Caki2 (cell line): ENCODE data around the gene RNPEP. TPM values are rescaled to one million over a fixed set of nuclear protein-coding genes. Genes with fewer than 3 reads are reported as not detected.
A peak's percentile ranks its signal among the peaks of the same experiment; 100 is the strongest.
"Not testable (repeated sequence)": the region's sequence is repeated elsewhere in the genome, so short reads cannot be mapped to it uniquely, and the experiment has no call there.

ENCODE experiments used
- DNase-seq: peaks from one replicate; pipeline ENCODE4 v3.0.0-alpha.2; 2015; ENCODE audit warnings: low read depth
- in situ Hi-C: cut with HindIII; loops from 2 replicates; pipeline ENCODE4 v1.10.0; 2016; ENCODE audit warnings: low sequenced_read_pairs, low pct_unique_long_range_greater_than_20kb, mixed read lengths
- total RNA-seq: library from RNA; depleted of rRNA; stranded (reverse); fragments of >200 nt; shearing (Covaris generic); gene quantifications from 2 replicates; pipeline ENCODE4 v1.2.3, GENCODE V29; 2014; ENCODE audit warnings: low replicate concordance

RNPEP gene
- total RNA-seq, 1 experiment from 2014 or later, result 146 TPM

DNA sequence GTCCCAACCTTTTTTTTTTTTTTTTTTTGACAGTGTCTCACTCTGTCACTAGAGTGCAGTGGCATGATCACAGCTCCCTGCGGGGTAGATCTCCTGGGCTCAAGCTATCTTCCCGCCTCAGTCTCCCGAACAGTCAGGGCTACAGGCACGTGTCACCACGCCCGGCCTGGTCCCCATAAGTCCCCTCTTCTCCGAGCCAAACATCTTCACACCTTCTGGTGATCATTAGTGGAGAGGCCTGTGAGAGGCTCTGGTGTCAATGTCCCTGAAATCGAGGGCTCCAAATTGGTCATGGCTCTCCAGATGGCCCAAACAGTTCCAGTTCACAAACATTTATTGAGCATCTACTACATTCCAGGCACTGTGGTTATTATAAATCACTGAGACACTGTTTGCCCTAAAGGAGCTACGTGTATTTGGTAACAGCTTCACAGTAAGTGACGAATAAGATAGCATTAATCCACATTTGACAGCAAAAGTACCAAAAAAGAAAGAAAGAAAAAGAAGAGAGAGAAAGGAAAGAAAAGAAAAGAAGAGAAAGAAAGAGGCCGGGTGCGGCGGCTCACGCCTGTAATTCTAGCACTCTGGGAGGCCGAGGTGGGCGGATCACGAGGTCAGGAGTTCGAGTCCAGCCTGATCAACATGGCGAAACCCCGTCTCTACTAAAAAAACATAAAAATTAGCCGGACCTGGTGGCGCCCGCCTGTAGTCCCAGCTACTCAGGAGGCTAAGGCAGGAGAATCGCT lies 28.0 kb upstream of the RNPEP start:
- in situ Hi-C loops, result no loop called here

DNA sequence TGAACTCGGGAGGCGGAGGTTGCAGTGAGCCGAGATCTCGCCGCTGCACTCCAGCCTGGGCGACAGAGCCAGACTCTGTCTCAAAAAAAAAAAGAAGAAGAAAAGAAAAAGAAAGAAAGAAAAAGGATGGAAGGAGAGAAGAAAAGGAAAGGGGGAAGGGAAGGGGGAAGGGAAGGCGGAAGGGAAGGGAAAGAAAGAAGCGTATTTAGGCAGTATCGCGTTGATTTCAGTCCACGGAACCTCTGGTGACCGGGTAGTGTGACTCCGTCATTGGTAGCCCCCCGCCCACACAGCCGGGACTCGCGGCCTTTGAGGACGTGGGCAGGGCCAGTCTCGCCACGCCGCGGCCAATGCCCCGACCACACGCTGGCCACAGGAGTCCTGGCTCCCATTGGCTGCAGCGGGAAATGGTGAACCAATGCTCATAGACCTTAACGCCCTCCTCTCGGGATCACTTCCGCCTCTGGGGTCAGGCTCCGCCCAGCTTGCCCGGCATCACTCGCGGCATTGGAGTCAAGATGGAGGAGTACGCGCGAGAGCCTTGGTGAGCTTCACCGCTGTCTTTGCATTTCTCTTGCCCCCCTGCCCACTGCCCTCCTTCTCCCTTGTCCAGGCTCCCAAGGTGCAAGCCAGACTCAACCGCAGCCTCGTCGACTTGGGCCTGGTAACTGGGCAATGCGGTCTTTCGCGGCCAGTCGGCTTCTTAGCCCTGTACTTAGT lies 27.3 kb upstream of the RNPEP start, which contains the start of gene TIMM17A:
Gene TIMM17A (plus strand): TSS at position 495 of the 720 bp plus-strand sequence. CDS start 24 bp downstream, at position 519.
- peak; percentile 94 for DNase-seq
- in situ Hi-C loops, result no loop called here

More for the DNA sequence above, 28.0 kb upstream of the RNPEP start:
- peak; percentile 7 for DNase-seq

GRCh38 chr1:201955729-201956143 lies 26.7 kb upstream of the RNPEP start:
- DNase-seq, result no peak

DNA sequence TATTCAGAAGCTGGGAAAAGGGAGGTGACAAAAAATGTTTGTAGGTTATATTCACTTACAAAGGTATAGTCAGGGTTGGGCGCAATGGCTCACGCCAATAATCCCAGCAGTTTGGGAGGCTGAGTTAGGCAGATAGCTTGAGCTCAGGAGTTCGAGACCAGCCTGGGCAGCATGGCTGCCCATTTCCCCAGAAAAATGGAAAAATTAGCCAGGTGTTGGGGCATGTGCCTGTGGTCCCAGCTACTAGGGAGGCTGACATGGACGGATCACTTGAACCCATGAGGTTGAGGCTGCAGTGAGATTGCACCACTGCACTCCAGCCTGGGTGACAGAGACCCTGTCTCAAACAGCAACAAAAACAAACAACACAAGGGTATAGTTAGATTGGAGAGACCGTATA lies 24.1 kb upstream of the RNPEP start:
- in situ Hi-C loops, result no loop called here
- DNase-seq, result no peak

More at GRCh38 chr1:201955729-201956143, 26.7 kb upstream of the RNPEP start:
- in situ Hi-C loops, result no loop called here

- in situ Hi-C loops, DNase-seq: not testable (repeated sequence)
Observed at GRCh38 chr1:201962382-201962781, 20.1 kb upstream of the RNPEP start.

DNA sequence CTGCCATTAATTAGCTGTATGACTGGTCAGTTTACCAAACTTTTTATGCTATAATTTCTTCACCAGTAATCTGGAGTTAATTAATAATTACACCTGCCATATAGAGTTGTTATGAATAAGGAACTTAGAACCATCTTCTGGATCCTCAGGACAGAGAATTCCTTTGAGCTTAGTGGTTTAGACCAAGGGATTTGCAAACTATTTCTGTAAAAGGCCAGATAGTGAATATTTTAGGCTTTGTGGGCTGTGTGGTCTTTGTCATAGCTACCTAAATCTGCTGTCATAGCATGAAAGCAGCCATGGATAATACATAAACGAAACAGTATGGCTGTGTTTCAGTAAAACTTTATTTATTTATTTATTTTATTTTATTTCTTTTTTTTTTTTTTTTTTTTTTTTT lies 18.2 kb upstream of the RNPEP start:
- DNase-seq, result no peak
- in situ Hi-C loops, result no loop called here

DNA sequence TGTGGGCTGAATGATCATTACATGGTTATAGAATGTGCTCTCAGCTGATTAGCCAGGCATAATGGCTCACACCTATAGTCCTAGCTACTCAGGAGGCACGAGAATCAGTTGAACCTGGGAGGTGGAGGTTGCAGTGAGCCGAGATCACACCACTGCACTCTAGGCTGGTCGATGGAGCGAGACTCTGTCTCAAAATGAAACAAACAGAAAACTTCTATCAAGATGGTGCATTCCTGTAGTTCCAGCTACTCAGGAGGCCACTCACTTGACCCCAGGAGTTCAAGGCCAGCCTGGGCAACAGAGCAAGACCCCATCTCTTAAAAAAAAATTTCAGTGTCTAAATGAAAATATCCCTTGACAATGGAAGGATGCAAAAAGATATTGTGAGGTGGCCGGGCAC lies 16.3 kb upstream of the RNPEP start:
- in situ Hi-C loops, result no loop called here
- peak; percentile 67 for DNase-seq

DNA sequence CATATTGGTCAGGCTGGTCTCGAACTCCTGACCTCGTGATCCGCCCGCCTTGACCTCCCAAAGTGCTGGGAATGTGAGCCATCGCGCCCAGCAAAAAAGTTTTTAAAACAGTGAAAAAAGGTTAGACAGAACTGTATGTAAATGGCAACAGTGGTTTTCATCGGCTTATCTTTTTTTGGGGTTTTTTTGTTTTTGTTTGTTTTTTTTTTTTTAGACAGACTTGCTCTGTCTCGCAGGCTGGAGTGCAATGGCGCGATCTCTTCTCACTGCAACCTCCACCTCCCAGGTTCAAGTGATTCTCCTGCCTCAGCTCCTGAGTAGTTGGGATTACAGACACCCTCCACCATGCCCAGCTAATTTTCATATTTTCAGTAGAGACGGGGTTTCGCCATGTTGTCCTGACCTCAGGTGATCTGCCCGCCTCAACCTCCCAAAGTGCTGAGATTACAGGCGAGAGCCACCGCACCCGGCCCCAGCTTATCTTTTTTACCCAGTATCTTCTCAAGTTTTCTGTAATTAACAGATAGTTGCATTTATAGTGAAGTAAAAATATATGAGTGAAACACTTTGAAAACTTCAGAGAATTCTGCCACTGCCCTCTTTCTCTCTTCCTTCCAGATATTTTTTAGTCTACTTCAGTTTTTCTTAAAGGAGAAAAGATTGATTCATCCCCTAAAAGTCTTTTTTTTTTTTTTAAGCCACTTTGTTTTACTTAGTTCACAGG lies 14.1 kb upstream of the RNPEP start:
- in situ Hi-C loops, result no loop called here
- no peak for DNase-seq

DNA sequence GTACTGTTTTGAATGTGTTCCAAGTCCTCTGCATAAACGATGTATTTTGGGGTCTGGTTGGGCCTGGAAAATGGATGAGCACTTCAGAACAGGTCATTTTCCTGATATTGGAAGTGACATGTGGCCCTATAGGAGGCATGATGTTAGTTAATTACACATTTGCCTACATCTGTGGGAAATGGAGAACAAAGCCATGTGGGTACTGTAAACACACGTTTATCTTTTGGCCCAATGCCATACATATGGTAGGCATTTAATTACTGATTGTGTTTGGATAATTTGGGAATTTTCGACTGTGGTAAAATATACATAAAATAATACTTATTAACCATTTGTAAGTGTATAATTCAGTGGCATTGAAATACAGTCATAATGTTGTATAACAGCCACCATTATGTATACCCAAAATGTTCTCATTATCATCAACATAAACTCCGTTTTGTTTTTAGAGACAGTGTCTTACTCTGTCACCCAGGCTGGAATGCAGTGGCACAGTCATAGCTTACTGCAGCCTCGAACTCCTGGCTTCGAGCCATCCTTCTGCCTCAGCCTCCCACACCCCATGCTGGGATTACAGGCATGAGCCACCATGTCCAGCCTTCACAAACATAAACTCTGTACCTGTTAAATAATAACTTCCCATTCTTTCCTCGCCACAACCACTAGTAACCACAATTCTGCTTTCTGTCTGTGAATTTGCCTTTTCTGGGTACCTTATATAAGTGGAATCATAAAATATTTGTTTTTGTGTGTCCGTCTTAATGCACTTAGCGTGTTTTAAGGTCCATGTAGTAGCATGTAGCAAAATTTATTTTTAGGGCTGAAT lies 11.9 kb upstream of the RNPEP start:
- in situ Hi-C loops, result no loop called here
- peak; percentile 22 for DNase-seq

DNA sequence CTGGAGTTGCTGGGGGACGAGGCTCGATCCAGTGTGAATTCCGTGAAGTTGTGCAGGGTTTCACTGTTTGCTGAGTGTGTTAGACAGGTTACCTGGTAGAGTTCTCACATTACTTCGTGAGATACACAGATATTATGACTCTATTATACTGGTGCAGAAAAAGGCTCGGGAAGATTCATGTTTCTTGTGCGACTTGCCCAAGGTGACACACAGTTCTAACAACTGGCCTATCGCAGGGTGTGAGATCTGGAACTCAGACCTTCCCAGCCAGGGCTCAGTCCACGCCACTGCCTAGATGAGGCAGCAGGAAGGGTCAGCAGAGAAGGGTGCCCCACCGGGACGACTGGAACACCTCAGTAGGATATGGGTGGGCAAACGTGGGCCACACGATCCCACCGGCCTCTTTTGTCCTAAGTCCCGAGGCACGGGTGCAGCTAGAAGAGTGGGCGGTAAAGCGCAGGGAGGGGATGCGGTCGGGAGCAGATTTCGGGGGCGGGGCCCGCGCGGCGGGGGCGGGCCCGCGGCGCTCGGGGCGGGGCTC lies 296 bp upstream of the RNPEP start:
- in situ Hi-C loops, result no loop called here
- DNase-seq, result no peak

DNA sequence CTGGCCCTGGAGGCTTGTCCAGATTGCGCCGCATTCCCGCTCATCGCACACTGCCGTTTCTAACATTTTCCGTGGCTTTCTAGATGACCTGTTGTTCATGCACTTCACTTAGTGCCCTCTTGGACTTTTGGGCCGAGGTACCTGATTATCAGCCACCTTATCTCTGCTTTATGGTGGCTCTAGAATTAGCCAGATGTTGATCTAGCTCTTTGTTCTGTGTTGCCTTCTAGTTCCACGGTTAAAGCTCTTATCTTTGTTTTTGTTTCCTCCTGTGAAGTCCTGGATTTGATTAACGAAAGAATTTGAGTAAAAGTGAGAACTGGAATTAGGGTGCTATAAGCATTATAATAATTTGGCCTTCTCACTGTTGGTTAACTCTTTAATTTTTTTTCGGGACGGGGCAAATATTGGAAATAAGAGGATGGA lies 945 bp downstream of the RNPEP start:
- in situ Hi-C loops, result no loop called here
- DNase-seq, result no peak

DNA sequence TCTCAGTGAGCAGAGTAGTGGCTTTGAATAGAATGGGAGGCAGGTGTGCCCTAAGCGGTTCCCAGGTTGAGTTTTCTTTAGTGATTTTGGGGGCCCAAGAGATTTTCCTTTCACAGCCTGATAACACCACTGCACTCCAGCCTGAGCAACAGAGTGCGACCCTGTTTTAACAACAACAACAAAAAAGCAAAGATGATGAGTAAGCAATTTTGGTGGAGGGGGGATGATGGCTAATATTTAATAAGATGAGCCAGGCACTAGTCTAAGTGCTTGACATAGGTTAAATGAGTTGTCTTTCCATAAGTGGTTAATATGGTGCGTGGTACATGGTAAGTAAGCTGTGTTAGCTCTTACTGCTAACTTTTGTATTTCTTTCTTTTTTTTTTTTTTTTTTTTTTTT lies 2.0 kb downstream of the RNPEP start:
- peak; percentile 16 for DNase-seq
- in situ Hi-C loops, result no loop called here

DNA sequence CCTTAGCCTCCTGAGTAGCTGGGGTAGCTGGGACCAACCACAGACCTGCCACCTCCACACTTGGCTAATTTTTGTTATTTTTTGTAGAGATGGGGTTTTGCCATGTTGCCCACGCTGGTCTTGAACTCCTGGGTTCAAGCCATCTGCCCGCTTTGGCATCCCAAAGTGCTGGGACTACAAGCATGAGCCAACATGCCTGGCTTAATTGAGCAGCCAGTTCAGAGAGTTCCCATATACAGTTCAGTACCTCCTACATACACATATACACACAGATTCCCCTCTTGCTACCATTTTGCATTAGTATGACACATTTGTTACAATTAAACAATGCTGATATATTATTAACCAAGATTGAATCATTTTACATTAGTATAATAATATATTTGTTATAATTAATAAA lies 2.9 kb downstream of the RNPEP start:
- in situ Hi-C loops, result no loop called here
- no peak for DNase-seq

DNA sequence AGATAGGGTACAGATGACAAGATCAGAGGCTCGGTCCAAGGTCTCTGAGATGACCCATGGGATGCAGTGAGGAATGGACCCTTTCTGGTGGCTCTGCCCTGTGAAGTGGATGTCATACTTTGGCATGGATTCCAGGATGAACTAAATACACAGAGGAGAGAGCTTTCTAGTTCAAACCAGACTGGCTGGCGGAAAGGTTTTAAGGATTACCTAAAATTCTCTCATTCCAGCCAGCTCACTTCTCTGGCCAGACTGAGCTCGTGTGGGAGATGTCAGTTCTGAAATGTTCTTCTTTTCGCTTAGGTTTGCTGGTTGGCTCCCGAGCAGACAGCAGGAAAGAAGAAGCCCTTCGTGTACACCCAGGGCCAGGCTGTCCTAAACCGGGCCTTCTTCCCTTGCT lies 6.2 kb downstream of the RNPEP start:
- no peak for DNase-seq
- in situ Hi-C loops, result no loop called here

DNA sequence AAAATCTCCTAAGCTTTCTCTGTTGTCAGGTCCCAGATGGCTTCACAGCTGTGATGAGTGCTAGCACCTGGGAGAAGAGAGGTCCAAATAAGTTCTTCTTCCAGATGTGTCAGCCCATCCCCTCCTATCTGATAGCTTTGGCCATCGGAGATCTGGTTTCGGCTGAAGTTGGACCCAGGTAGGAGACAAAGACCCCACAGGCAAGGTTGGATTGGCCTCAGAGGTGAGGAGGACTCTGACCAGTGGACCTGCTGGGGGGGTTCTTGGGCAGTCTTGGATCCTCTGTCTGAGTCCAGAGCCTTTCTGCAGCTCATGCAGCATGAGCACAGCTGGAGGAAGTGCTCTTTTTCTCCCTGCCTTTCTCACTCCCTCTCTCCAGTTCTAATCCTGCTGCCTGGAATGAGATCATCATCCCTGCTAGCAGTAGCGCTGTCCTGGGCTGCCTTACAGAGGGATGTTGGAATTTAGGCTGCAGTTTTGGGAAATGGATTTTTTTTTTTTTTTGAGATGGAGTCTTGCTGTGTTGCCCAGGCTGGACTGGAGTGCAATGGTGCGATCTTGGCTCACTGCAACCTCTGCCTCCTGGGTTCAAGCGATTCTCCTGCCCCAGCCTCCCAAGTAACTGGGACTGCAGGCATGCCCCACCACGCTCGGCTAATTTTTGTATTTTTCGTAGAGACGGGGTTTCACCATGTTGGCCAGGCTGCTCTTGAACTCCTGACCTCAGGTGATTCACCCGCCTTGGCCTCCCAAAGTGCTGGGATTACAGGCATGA lies 7.1 kb downstream of the RNPEP start:
- in situ Hi-C loops, result no loop called here
- DNase-seq, result no peak

DNA sequence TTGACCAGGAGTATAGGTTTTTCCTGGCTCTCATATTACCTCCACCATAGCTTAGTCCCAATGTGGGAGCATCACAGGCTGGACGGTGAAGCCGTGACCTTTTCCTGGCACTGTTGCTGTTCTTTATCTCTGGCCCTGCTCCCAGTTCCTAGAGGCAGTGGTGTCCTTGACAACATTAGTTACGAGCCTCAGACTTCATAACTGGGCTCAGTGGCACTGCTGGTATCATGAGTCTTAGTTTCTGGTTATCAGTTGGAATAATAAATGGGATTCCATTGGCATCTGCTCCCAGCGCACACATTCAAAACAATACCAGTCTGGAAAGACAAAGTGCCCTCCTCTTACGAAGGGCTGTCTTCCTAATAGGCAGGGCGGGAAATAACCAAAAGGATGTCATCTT lies 8.0 kb downstream of the RNPEP start:
- in situ Hi-C loops, result no loop called here
- DNase-seq, result no peak

DNA sequence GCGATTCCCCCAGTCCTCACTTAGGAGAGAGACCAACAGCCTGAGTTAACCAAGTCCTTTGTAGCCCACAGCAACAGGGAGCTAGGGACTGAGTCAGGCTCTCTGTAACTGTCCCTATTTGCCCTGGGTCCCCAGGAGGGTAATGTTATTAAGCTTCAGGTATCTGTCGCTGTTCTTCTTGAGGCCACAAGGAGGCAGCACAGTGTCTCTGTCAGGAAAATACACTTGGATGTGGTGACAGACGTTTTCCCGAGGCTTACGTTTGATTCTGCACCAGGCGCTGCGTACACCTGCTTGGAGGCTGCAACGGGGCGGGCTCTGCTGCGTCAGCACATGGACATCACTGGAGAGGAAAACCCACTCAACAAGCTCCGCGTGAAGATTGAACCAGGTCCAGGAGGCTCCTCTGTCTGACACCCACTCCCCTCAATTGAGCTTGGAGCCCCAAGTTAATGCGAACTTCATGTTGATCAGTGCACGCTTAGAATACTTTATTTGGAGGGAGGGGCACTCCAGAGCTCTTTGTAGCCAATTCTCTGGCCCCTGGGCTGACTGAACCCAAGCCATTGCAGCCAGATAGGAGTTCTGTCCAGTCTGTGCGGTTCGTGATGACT lies 17.3 kb downstream of the RNPEP start:
- in situ Hi-C loops, result no loop called here
- DNase-seq, result no peak
